Transverse colon (tissue), 4 donors: ENCODE results near the gene NBEAL2. TPM values are rescaled to one million over a fixed set of nuclear protein-coding genes. Genes with fewer than 3 reads are reported as not detected.

ENCODE experiments used
- DNase-seq: peaks from one replicate; pipeline ENCODE4 v3.0.0-alpha.2; 2019
- H3K27ac ChIP-seq, 4 donors: fragments of 200-600 bp; sonication (generic); 2 replicates each; pipeline ENCODE4 v1.5.1; 2016 to 2018; ENCODE audit warnings: inconsistent platforms in 4 of 4
- H3K27me3 ChIP-seq: fragments of 200-600 bp; sonication (generic); 2 replicates; pipeline ENCODE4 v1.5.1; 2017; ENCODE audit warnings: inconsistent platforms
- H3K36me3 ChIP-seq, 4 donors: fragments of 200-600 bp; sonication (generic); 2 replicates each; pipeline ENCODE4 v1.5.1; 2017 to 2019; ENCODE audit warnings: inconsistent platforms in 4 of 4
- H3K4me1 ChIP-seq, 4 donors: fragments of 200-600 bp; sonication (generic); 2 replicates each; pipeline ENCODE4 v1.5.1; 2017 to 2020; ENCODE audit warnings: inconsistent platforms in 4 of 4
- H3K4me3 ChIP-seq, 4 donors: fragments of 200-600 bp; sonication (generic); 1 replicate in 1 of 4; 2 replicates in 3 of 4; pipeline versions ENCODE4 v1.5.1 to v1.6.1; 2017 to 2019; ENCODE audit warnings: inconsistent platforms in 4 of 4
- H3K9me3 ChIP-seq, 2 donors: fragments of 200-600 bp; sonication (generic); 2 replicates each; pipeline ENCODE4 v1.5.1; 2017 to 2019; ENCODE audit warnings: inconsistent platforms in 2 of 2
- CTCF ChIP-seq, 5 experiments: fragments of 200-600 bp in 3 of 5; fragments of 450-650 bp in 2 of 5; sonication (generic) in 3 of 5; IDR thresholded peaks; 1 replicate in 2 of 5; 2 replicates in 3 of 5; pipeline ENCODE4 v1.5.1; 2016 to 2017; ENCODE audit warnings: antibody characterized with exemption in 5 of 5, inconsistent platforms in 3 of 5, mild to moderate bottlenecking in 2 of 5, moderate library complexity in 1 of 5
- EP300 ChIP-seq: sonication (generic); formaldehyde crosslinking; IDR thresholded peaks from one replicate; pipeline ENCODE4 v1.6.1; 2017; ENCODE audit warnings: antibody characterized with exemption, low read depth
- POLR2A ChIP-seq: fragments of 450-650 bp; IDR thresholded peaks from one replicate; pipeline ENCODE4 v1.6.1; 2016; ENCODE audit warnings: antibody characterized with exemption, mild to moderate bottlenecking, moderate library complexity
- POLR2AphosphoS5 ChIP-seq, 3 donors: sonication (generic); formaldehyde crosslinking; IDR thresholded peaks; one replicate each; pipeline ENCODE4 v1.6.1; 2016; ENCODE audit warnings: antibody characterized with exemption in 3 of 3
- WGBS, 2 donors: methylation state at CpG; one replicate each; pipeline ENCODE4 v1.1.5; 2018; ENCODE audit warnings: low coverage in 1 of 2; 5-methylcytosine and 5-hydroxymethylcytosine counted together
- in situ Hi-C, 4 donors: fragments of 200-750 bp; cut with MboI; loops; one replicate each; pipeline versions ENCODE4 v1.15.0 to v1.15.1; 2017; ENCODE audit warnings: low sequenced_read_pairs in 3 of 4, low pct_ligation_motif_present in 1 of 4, low pct_unique_long_range_greater_than_20kb in 1 of 4
- intact Hi-C: fragments of 100-400 bp; cut with DNase I; formaldehyde crosslinking; loops from one replicate; pipeline ENCODE4 v1.15.1; 2023; ENCODE audit warnings: low total_unique reads
- total RNA-seq, 4 donors: library from RNA; depleted of rRNA; stranded (reverse); fragments of >200 nt; gene quantifications; one replicate each; pipeline ENCODE4 v1.1.0, GENCODE V29; 2016

Gene NBEAL2
- total RNA-seq, 4 donors from 2014 or later: 81.1 to 163 (median 122) TPM

GRCh38 chr3:47012342-47013230 lies 33.1 kb downstream of the NBEAL2 start:
- in situ Hi-C loops (loop anchor here in 3 of 4 donors (25.0 kb wide), 2 partner anchors 150 to 300 kb away; partner anchors contain the start of genes PRSS50 (in 2 of the 3), TMIE (in 2 of the 3) and SETD2 (in 1 of the 3)), intact Hi-C loops (no loop called here)
- no peaks in the 10 kb centered on the region for H3K9me3 ChIP-seq
- no peaks in the 10 kb centered on the region for H3K27me3 ChIP-seq
- no peak for DNase-seq
- no peak overlapping the region for H3K27ac ChIP-seq
- H3K4me1 ChIP-seq: peaks cover 0 to 10% (median 3%) of the 10 kb centered on the region in 4 donors
- 89% methylated on average over 10 of the region's 10 CpGs; no CpG with 5 or more reads in 1 of the 2 donors for WGBS, 2 donors
- H3K4me3 ChIP-seq: no peak overlapping the region
- peaks cover 0 to 13% (median 3%) of the 10 kb centered on the region in 4 donors for H3K36me3 ChIP-seq
- TF ChIP-seq CTCF (IDR thresholded peaks at IDR 0.05) (no peak), POLR2A (no peak), POLR2AphosphoS5 (IDR thresholded peaks at IDR 0.05) (no peak), EP300 (no peak)

GRCh38 chr3:47013231-47013630 lies 33.8 kb downstream of the NBEAL2 start:
- intact Hi-C loops (no loop called here), in situ Hi-C loops (loop anchor here in 3 of 4 donors (25.0 kb wide), 2 partner anchors 149 to 301 kb away; partner anchors contain the start of genes PRSS50 (in 2 of the 3), TMIE (in 2 of the 3) and SETD2 (in 1 of the 3))
- no peak for DNase-seq
- Histone ChIP-seq H3K9me3 (no peaks in the 10 kb centered on the region), H3K4me3 (no peak overlapping the region), H3K36me3 (peaks cover 0 to 18% (median 4%) of the 10 kb centered on the region in 4 donors), H3K27ac (no peak overlapping the region), H3K4me1 (peaks cover 0 to 10% (median 3%) of the 10 kb centered on the region in 4 donors), H3K27me3 (no peaks in the 10 kb centered on the region)
- TF ChIP-seq POLR2A (no peak), CTCF (IDR thresholded peaks at IDR 0.05) (no peak), POLR2AphosphoS5 (IDR thresholded peaks at IDR 0.05) (no peak), EP300 (no peak)
- 90% methylated on average over 3 of the region's 3 CpGs; no CpG with 5 or more reads in 1 of the 2 donors for WGBS, 2 donors

- H3K27ac ChIP-seq: no peak overlapping the region
- DNase-seq: no peak
- no peak overlapping the region for H3K4me3 ChIP-seq
- no peaks in the 10 kb centered on the region for H3K27me3 ChIP-seq
- in situ Hi-C loops (loop anchor here in 3 of 4 donors (25.0 kb wide), 2 partner anchors 148 to 302 kb away; partner anchors contain the start of genes PRSS50 (in 2 of the 3), TMIE (in 2 of the 3) and SETD2 (in 1 of the 3)), intact Hi-C loops (no loop called here)
- peaks cover 0 to 7% (median 3%) of the 10 kb centered on the region in 4 donors for H3K4me1 ChIP-seq
- no peaks in the 10 kb centered on the region for H3K9me3 ChIP-seq
- TF ChIP-seq POLR2A: no peak
- H3K36me3 ChIP-seq: peaks cover 0 to 21% (median 5%) of the 10 kb centered on the region in 4 donors
Measured at GRCh38 chr3:47014036-47014435, 34.6 kb downstream of the NBEAL2 start.

GRCh38 chr3:47015151-47015550 lies 35.7 kb downstream of the NBEAL2 start:
- Histone ChIP-seq H3K9me3 (no peaks in the 10 kb centered on the region), H3K36me3 (peaks cover 0 to 24% (median 10%) of the 10 kb centered on the region in 4 donors), H3K4me3 (no peak overlapping the region), H3K4me1 (peaks cover 0 to under 1% (median under 1%) of the 10 kb centered on the region in 4 donors), H3K27me3 (no peaks in the 10 kb centered on the region), H3K27ac (no peak overlapping the region)
- in situ Hi-C loops (loop anchor here in 3 of 4 donors (25.0 kb wide), 2 partner anchors 147 to 303 kb away; partner anchors contain the start of genes PRSS50 (in 2 of the 3), TMIE (in 2 of the 3) and SETD2 (in 1 of the 3)), intact Hi-C loops (no loop called here)
- TF ChIP-seq EP300 (no peak), CTCF (IDR thresholded peaks at IDR 0.05) (no peak), POLR2A (no peak), POLR2AphosphoS5 (IDR thresholded peaks at IDR 0.05) (no peak)
- DNase-seq: no peak
